ENCODE results near the gene SETD1A.

The SETD1A gene

GRCh38 chr16:30983898-30984610 lies 26.5 kb downstream of the SETD1A start:
- DNase-seq, result no peak

- DNase-seq, result peak; percentile 91
Measured at GRCh38 chr16:30984669-30985400, 27.3 kb downstream of the SETD1A start, which contains the start of gene HSD3B7. TSS of gene HSD3B7 (plus strand) at chr16:30985207. CDS start at chr16:30985659, 452 bp downstream.

GRCh38 chr16:30985401-30986128 lies 28.0 kb downstream of the SETD1A start:
- peak; percentile 42 for DNase-seq

- no peak for DNase-seq
Measured at GRCh38 chr16:30986129-30986991, 28.8 kb downstream of the SETD1A start.

- no peak for DNase-seq
Measured at GRCh38 chr16:30987581-30988190, 30.1 kb downstream of the SETD1A start.

GRCh38 chr16:30989469-30990047 lies 32.0 kb downstream of the SETD1A start:
- DNase-seq, result no peak

GRCh38 chr16:30990105-30990504 lies 32.6 kb downstream of the SETD1A start:
- DNase-seq, result no peak

GRCh38 chr16:30991052-30991451 lies 33.5 kb downstream of the SETD1A start:
- DNase-seq, result no peak

GRCh38 chr16:30992276-30992780 lies 34.8 kb downstream of the SETD1A start:
- no peak for DNase-seq

GRCh38 chr16:30992931-30993816 lies 35.6 kb downstream of the SETD1A start:
- no peak for DNase-seq

GRCh38 chr16:30995927-30996323 lies 38.4 kb downstream of the SETD1A start:
- no peak for DNase-seq

GRCh38 chr16:30996324-30996984 lies 38.9 kb downstream of the SETD1A start:
- DNase-seq, result no peak

GRCh38 chr16:30996985-30997724 lies 39.6 kb downstream of the SETD1A start:
- peak; percentile 64 for DNase-seq

- DNase-seq, result no peak
Measured at GRCh38 chr16:30997725-30998711, 40.5 kb downstream of the SETD1A start.

GRCh38 chr16:30998852-30999761 lies 41.6 kb downstream of the SETD1A start:
- no peak for DNase-seq

- DNase-seq, result no peak
Measured at GRCh38 chr16:31000671-31001382, 43.3 kb downstream of the SETD1A start.

All from eye (tissue), 1 donor.